Esophagus squamous epithelium (tissue), 4 donors: ENCODE results near the gene ECE2.

Experiments
- POLR2A ChIP-seq, 4 donors: fragments of 450-650 bp; IDR thresholded peaks; one replicate each; pipeline ENCODE4 v1.6.1; 2017; ENCODE audit warnings: antibody characterized with exemption in 4 of 4, mild to moderate bottlenecking in 4 of 4, moderate library complexity in 3 of 4
- TF ChIP-seq, protein P1 (sequence below), 6 experiments: fragments of 450-650 bp in 4 of 6; fragments of 200-600 bp in 2 of 6; sonication (generic) in 2 of 6; IDR thresholded peaks; one replicate each; pipeline ENCODE4 v1.5.1; 2016 to 2019; ENCODE audit warnings: antibody characterized with exemption in 6 of 6, mild to moderate bottlenecking in 4 of 6, moderate library complexity in 4 of 6

DNA sequence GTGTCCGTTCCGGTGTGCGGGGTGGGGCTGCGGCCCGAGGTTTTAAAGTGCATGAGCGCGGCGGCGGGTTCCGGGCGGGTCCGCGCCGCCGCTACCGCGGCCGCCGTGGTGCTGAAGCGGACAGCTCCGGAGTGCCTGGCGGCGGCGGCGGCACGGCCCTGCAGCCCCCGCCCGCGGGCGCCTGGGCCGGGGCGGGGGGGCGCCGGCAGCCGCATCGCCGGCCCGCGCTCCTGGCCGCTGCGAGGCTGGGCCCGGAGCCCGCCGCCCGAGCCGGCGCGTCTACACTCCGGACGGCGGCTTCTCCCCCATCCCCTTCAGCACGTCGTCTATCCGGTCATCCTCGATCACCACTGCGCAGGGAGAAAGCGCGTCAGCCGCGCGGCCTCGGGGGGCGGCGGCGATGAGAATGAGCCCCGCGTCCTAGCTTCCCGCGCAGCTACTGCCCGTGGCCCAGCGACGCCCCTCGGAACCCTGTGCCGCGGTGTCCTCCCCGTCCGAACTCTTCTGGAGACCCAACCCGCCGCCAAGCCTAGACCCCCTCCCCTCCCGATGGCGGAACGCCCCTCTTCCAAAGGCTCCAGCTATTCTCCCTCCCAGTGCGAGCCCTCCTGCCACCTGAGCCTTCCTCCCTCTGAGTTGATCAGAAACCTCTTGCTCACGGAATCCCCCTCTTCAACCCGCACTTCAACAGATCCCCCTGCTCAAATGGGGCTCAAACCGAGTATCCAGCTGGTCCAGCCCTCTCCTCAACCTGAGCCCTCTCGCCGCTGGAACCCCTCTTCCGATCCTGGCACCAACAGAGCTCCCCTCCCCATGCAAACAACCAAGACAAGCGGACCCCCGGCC lies 15.7 kb upstream of the ECE2 start:
- TF ChIP-seq, protein P1, sequence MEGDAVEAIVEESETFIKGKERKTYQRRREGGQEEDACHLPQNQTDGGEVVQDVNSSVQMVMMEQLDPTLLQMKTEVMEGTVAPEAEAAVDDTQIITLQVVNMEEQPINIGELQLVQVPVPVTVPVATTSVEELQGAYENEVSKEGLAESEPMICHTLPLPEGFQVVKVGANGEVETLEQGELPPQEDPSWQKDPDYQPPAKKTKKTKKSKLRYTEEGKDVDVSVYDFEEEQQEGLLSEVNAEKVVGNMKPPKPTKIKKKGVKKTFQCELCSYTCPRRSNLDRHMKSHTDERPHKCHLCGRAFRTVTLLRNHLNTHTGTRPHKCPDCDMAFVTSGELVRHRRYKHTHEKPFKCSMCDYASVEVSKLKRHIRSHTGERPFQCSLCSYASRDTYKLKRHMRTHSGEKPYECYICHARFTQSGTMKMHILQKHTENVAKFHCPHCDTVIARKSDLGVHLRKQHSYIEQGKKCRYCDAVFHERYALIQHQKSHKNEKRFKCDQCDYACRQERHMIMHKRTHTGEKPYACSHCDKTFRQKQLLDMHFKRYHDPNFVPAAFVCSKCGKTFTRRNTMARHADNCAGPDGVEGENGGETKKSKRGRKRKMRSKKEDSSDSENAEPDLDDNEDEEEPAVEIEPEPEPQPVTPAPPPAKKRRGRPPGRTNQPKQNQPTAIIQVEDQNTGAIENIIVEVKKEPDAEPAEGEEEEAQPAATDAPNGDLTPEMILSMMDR (IDR thresholded peaks at IDR 0.05) = no peak
- TF ChIP-seq POLR2A (IDR thresholded peaks at IDR 0.05) = no peak
